Right ventricle myocardium superior (tissue), 1 donor: Measurements from ENCODE around the gene ANKS1A. TPM values are rescaled to one million over a fixed set of nuclear protein-coding genes. Genes with fewer than 3 reads are reported as not detected.

Experiments
- ATAC-seq: fragments of 200-7000 bp; cut with Tn5 transposase; one replicate; pipeline ENCODE4 v1.9.1; 2020; ENCODE audit warnings: mild to moderate bottlenecking; ENCODE audit not compliant: poor library complexity
- DNase-seq: peaks from one replicate; pipeline ENCODE4 v3.0.0-alpha.2; 2020
- intact Hi-C: fragments of 100-400 bp; cut with DNase I; formaldehyde crosslinking; loops from one replicate; pipeline ENCODE4 v1.11.2; 2022
- total RNA-seq: library from RNA; stranded (reverse); fragmentation: NEBNext Ultra II Directional; extraction: Animal tissue kit (Norgen Biotek cat#: 25700); gene quantifications from one replicate; pipeline ENCODE4 v1.2.1, GENCODE V29; 2021
- donor health status: DM: no; HTN: yes; CAD: no; lungs with severe emphysema.

The ANKS1A gene
- total RNA-seq, 1 donor from 2014 or later = 25.0 TPM

DNA sequence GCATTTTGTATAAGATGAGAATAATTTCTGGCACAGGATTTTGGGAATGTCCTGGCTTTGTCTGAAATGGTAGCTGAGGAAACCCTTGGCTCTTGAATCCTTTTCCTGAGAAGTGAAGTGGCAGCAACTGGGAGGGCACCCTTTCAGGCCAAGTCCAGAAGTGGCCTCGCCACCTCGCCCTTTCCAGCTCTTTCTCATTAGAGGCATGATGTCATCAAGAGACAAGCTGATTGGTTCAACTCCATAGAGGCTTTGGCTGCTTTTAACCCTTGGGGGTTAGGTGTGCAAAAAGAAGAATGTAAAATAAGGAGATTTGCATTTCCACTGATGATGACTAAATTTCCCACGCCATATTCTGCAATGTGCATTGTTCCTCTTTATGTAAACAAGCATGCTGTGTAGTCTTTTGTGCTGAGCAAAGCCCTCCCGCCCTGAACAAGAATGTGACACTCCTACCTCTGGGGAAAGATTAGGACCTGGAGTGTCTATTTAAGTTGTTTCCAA lies 135.5 kb downstream of the ANKS1A start:
- ATAC-seq = peak; percentile 89
- intact Hi-C loops = no loop called here
- DNase-seq = peak; percentile 77

DNA sequence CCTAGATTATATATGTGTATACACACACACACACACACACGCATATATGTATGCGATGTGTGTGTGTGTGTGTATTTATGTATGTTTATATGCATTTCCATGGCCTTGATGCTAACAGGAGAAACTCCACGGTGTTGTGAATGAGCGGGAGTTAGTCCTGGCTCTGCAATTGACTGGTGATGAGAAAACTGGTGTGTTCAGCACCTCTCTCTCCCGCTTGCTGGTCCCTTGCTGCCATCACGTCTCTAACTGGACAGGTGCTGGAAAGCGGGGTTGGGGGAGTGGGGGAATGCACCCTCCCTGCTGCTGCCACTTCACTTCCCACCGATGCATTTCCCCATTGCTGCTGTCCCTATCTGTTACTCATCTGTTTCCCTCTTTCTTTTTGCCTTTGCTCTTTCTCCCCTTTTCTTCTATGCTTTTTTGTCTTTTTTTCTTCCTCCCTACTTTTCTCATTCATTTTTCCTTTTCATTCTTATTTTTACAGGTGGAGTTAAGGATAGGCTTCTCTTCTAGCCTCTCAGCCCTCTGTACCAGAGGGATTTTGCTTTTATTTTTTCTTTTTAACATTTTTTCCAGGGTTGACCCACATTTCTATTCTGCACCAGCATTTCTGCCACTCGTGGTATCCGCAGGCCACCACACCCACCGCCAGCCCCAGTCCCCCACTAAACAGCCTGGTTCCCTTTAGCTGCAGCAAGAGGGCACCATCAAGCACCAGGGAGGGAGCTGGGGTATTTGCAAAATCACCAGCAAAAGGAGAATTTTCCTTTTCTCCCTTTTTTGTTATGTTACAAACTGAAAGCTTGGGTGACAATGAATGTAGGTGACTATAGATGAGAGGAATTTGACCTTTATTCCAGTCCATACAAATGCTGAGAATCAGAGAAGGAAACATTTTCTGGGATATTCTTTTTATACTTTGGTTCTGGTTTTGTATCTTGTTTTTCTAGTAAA lies 136.5 kb downstream of the ANKS1A start:
- intact Hi-C loops = no loop called here
- DNase-seq (no peak), ATAC-seq (no peak)

DNA sequence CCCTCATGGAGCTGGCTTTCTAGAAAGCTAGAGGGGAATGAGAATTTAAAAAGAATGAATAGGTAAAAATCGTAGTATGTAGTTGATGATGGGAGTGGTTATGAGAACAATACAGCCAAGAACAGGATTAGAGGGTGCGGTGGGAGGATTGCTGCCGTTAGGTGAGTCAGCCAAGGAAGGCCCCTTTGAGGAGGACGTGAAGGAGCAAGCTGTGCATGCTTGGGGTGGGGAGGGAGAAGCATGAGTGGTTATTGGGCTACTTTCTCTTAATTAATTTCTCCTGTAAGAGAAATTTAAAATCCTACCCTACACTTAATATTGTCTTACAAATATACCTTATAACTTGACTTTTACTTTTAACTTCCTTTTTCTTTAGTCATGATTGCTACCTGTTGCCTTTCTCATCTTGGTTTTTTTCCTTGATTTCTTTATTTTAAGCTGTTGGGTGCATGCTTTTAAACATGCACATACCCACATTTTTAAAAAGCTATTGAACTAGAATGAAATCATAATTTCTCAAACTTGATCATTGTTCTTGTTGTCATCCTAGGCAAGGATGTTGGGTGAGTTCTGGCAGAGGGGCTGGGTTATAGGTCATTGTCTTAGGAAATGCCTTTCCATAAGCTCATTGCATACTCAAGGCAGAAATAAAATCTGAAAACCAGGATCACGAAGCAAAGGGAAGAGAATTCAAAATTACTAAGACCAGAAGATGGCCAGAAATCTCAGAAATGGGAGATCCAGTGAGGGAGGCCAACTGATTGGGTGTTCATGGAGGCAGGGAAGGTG lies 137.6 kb downstream of the ANKS1A start:
- intact Hi-C loops = no loop called here
- DNase-seq = no peak
- no peak for ATAC-seq

DNA sequence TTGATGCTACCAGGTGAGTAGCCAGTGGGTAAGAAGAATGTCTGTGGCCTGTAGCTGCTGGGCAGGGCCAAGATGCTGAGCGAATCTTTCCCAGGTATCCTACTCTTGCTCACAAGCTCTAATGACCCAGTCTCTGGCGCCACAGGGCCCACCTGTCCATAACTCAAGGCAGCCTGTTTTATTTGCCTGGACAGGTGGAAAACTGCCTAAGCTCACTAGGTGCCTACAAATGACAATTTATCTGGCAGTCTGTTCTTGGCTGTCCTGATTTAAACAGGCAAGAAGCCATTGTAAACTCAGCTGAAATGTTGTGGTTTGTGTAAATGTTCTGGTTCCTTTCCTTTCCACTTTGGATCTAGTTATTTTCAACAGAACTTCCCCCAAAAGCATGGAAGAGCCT lies 138.8 kb downstream of the ANKS1A start:
- intact Hi-C loops = no loop called here
- no peak for DNase-seq
- no peak for ATAC-seq

DNA sequence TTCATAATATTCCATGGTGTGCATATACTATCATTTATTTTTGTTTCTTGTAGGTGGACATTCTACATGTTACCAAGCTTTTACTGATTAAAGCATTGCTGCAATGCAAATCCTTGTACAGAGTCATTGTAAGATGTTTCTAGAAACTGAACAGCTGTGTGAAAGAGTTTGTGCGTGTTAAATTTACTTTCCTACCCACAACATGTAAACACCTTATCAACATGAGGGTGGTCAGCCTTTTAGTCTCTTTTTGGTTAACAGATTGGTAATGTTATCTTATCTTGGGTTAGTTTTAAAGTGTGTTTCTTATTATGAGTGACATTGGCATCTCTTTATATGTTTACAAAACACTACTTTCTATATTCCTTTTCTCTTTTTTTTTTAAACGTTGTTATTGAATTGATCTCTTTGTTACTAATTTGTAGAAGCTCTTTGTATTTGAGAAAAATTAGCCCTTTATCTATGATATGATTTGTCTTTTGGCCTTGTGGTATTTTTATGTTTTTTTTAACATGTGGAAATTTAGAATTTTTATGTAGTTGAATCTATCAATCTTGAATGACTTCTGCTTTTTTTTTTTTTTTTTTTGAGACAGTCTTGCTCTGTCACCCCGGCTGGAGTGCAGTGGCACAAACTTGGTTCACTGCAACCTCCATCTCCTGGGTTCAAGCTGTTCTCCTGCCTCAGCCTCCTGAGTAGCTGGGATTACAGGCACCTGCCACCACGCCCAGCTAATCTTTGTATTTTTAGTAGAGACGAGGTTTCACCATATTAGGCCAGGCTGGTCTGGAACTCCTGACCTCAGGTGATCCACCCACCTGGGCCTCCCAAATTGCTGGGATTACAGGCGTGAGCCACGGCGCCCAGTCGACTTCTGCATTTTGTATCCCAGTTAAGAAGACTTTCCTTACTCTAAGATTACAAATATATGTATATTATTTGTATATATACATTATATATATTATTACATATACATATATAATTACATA lies 140.0 kb downstream of the ANKS1A start:
- intact Hi-C loops = no loop called here
- DNase-seq = no peak
- no peak for ATAC-seq

DNA sequence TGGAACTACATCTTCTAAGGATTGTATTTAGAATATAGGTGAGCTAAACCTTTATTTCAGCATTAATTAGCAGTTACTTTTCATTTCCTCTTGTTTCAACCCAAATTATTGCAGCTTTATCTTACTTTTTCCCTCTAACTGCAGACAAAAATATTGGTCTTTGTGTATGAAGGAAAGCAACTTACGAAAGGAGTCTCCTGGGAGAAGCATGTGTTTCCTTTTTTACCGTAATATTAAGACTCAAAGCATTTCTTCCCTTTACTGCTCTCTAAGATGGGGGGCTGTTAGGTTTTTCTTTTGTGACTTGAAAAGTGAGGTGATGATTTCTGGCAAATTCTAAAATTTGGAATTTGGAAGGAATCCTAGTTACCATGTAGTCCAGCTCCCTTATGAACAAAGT lies 141.0 kb downstream of the ANKS1A start:
- intact Hi-C loops = no loop called here
- ATAC-seq (no peak), DNase-seq (no peak)

DNA sequence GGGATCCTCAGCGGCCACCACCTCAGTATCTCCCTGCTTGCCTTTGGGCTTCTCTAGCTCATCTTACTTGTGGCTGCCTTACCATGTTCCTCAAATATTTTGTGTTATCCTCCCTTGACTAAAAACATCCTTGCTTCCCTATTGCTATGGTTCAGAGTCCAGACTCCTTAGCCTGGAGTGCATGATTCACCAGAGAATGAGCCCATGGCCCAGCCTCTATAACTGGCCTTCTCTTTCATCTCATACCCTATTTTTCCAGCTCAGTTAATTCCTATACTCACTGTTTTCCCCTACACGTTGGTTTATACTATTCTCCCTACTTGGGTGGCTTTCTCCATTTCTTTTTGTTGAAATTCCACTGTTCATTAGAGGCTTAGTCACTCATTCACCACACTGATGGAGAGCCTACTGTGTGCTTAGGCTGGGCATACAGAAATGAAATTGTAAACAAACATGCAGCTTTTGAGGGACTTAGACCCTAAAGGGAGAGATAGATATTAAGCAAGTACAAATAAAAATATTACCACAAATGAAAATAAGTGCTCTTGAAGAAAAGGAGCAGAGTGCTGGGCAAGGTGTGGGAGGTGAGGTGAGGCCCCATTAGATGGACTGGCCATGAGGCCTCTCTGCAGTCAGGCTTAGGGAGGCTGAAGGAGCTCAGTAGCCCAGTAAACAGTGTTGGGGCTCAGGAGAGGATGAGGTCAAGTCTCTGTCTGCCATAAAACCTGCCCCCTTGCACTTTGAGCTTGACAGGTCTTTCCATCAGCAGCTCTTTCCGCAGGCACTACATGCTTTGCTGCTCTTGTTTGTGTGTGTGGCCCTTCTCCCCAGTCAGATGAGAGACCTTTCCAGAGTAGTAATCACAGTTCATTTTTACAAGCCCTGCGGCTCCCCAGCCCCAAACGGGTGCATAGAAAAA lies 142.8 kb downstream of the ANKS1A start:
- DNase-seq = no peak

DNA sequence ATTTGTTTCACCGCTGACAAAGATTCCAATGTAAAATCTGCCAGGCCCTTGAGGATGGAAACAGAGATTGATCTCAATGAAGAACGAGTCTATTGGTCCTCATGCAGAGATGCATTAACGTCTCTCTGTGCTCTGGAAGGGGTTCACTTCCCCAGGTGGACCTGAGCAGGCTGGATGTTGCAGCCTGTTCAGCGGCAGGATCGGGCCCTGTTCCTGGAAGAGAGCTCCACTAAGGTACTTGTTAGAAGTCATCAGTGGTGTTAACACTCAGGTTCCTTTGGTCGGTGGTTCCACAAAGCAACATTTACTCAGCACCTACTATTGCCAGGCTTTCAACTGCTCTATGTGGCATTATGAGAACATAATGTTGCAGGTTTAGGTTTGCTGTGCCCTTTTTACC lies 144.6 kb downstream of the ANKS1A start:
- no peak for DNase-seq
- ATAC-seq = no peak
- intact Hi-C loops = no loop called here

More for the DNA sequence above, 142.8 kb downstream of the ANKS1A start:
- intact Hi-C loops = no loop called here
- ATAC-seq = no peak

DNA sequence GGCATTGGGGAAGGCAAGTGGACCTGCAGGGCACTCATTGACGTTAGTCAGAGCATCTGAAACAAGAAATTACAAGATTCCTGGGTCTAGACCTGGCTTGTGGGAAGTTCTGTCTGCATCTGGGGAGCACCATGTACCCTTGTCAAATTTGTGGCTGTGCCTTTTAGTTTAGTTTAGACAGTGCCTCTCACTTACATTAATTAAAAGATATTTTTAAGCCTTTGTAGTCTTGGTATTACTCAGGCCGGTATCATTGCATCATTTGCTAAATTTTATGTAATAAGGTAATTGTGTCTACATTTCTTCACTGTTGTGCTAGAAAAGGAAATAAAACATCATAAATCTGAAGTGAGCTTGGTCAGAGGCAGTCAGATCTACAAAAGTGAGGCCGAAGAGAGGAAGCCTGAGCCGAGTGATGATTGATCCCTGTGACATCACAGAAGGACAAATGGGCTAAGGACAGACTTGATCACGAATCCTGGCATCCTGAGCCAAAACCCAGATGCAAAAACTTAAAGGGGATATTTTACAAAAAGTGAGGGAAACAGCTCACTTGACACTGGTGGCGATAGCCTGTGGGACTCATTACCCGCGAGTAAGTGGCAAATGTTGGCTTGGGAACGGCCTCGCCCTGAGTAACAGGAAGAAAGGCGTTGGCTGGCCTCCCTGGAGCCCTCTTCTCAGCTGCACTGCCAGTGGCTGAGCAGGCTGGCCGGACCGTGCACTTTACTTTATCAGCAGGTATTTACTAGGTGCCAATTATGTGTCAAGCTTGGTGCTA lies 145.5 kb downstream of the ANKS1A start:
- DNase-seq = peak; percentile 86
- intact Hi-C loops = no loop called here
- ATAC-seq = peak; percentile 91

DNA sequence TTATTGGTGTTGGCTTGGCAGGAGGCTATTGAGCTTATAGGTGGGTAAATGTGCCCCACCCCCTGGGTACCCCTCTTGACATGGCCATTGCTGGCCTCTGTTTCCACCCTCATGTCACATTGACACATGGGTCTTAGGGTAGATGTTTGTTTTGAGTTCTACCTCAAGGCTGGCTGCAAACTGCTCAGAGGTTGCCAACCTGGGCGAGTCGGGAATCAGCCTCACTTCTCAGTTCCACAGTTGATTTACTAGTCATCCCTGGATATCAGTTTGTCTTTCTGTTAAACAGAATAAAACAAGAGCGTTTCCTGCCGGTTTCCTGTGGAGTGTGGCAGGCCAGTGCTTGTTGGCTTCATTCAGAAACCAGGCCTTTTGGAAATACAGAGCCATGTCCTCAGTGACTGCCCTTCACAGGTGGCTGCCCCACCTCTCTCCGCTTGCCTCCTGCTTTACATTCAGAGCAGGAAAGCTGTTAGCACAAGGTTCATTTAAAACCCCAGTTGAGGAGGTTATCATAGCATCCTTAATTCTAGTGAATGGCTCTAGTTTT lies 146.5 kb downstream of the ANKS1A start:
- ATAC-seq (peak; percentile 16), DNase-seq (no peak)
- intact Hi-C loops = no loop called here

DNA sequence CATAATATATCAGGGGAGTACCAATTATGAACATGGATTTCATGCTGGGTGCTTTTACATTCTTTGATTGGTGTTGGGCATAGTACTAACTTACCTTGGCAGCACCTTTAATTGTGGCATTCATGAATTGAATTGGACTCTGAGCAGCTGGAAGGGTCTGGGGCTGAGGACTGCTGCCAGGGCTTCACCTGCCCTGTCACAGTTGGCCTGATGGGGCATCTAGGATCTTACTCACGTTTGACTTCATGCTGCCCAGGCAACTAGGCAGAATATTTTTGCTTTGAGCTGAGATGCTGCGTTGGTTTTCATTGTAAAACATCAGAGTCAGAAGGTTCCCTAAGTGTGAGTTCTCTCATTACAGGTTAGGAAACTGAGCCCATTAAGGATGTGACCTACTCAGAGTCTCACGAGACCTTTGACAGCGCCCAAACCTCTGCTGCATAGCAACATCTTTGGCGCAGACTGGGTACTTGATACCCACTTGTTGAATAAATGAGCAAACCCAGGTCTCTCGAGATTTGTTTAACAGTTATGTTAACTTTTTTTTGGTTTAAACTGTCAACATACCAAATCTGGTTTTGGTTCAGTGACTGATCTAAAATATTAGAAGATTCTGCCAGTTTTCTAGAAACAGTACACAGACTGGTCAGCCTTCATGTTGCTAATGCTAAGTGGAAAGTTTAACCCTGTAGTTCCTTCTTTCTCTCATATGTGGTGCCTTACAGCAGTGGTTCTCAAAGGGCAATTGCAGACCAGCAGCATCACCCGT lies 147.2 kb downstream of the ANKS1A start:
- DNase-seq (no peak), ATAC-seq (no peak)
- intact Hi-C loops = no loop called here

DNA sequence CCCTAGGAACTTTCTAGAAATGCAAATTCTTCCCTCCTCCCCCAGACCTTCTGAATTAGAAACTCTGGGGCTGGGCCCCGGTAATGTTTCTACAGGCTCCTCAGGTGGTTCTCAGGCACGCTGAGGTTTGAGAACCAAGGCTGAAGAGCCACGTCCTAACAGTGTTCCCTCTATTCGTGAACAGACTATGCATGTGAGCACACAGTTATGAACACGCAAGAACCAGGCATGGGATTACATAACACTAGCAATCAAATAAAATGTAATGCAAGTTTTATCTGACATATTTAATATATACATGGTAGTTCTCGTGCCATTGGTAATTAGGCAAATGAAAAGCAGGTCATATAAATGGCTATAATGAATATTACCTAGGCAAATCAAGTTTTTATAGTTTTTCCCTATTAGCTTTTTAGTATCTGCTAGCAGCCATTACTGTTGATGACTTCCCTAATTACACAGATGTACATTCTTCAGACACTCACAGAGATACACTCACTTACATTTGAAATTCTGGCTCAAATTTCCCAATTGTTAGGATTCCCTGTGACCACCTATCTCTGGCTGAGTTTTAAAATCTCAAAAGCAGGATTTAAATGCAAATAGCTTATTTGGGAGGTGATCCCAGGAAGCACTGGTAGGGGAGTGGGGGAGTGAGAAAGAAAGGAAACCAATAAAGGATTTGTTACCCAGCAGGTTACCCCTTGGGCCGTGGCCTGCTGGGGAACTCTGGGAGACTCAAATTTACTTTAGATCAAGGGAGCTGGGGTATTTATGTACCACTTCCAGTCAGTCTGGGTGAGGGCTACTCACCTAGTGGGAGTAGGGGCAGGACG lies 148.0 kb downstream of the ANKS1A start:
- DNase-seq = no peak
- no peak for ATAC-seq
- intact Hi-C loops = no loop called here

DNA sequence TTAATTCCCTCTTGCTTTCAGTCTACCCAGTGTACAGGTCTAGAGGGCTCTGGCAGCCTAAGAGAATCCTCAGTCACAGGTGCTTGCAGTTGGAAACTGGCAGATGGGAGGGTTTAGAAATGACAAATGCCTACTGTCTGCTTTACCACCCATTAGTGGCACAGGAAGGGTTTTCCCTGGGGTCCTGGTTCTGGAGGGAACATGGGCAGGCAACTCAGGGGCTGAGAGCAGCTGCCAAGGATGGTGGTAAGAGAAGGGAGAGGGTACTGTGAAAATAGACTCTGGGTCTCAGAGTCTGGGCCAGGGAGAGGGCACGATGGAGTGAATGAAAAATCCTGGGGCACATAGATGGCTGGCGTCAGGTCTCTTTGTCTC lies 148.6 kb downstream of the ANKS1A start:
- ATAC-seq (no peak), DNase-seq (no peak)
- intact Hi-C loops = no loop called here

DNA sequence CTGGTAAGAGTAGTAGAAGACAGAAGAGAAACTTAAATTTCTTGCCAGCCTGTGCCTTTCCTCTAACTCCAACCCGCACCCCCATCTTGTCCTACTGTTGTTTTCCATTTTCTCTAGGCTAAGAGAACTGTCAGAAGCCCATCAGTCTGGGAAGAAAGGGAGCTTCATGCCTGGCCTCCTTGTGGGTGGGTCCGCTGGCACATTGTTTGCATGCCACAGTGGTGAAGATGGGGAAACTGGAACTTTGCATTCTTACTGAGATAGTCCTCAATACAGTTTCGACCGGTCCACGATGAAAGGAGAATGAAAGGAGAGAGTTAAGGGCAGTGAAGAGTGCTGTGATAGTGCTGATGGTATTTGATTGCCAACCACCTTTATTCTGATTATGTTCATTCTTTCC lies 149.0 kb downstream of the ANKS1A start:
- ATAC-seq (no peak), DNase-seq (no peak)
- intact Hi-C loops = no loop called here

DNA sequence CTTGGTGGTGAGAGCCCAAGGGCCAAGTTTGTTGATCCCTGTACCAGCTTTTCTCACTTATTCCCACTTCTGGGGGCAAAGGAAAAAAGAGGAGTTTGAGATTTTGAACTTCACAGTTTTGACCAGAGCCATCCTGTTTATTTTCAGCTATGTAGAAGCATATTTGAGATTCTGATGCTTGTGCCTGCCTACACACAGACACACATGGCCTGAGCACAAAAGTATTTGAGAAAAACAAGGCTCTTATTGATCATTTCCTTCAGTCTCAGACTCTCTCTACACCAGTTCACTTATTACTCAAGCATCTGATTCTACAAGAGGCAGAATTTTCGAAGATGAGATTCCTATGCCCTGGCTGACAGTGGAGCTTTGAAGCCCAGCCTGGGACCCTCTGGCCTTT lies 151.3 kb downstream of the ANKS1A start:
- ATAC-seq = no peak
- intact Hi-C loops = no loop called here
- no peak for DNase-seq
